ENCODE results near the gene C1orf167. TPM values are rescaled to one million over a fixed set of nuclear protein-coding genes. Genes with fewer than 3 reads are reported as not detected.

Gene C1orf167
- 1.3 TPM in 1 of 2 replicates, not detected in the other for total RNA-seq (2014; rRNA removed; shearing (Covaris generic))

DNA sequence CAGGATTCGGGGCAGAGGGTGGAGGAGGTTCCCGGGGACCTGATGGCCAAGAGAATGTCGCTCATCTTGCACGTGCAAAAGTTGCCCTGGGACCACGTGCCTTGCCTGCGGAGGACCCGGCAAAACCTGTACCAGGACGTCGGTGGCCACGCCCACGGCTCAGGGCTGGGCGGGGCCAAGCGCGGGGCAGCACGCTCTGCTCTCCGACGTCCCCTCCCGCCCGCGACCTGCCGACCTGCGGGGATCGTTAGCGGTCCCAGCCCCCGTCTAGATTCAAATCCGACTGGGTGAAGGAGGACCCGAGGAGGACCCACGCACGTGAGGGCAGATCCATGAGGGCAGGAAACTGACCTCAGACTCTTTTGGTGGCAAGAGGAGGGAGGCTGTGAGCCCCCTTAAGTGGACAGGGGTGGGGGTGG lies at the start of gene C1orf167:
Gene C1orf167, plus strand, starts transcription at position 206 of the 419 bp plus-strand sequence. CDS start 2,208 bp downstream, outside the sequence.

GRCh38 chr1:11735854-11736745 lies 25.9 kb upstream of the C1orf167 start, which contains the start of gene AGTRAP:
TSS of gene AGTRAP (plus strand) at chr1:11736136. CDS start at chr1:11736209, 73 bp downstream.

DNA sequence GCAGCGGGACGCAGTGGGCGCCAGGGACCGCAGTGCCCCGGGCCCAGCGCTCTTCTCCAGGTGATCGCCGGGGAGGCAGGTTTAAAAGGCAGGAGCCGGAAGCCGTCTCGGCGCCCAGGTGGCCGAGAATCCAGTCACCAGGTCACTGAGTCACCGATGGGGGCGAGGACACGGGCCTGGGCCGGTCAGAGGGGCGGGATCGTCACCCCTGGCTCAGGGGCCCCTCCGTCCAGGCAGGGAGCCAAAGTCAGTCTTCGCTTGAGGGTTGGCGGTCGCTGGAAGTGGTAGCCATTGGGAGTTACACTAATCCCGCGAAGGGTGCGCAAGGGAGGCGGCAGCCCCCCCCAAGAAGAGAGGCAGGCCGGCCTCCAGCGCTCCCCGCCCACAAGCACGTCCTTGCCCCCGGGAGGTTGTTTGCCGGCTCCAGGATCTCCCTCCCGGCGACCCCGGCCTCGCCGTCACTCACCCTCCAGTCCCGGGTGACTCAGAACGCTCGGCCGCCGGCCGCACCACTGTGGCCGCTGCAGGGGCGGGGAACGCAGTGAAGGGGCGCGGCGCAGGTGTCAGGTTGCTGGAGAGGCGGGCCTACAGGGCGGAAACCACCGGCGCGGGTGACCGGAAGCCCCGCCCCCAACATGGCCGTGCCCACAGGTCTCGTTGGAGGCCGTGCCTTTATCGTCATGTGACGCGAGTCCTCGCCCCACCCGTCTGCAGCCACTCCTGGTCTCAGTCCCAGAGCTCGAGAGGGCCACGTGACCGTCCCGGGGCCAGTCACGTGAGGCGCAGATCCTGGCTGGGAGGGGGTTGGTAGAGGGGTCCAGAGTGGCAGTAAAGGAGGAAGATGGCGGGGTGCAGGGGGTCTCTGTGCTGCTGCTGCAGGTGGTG lies 43.7 kb downstream of the C1orf167 start, which contains the start of the genes CLCN6 and MTHFR:
Gene CLCN6, plus strand, starts transcription at position 770 of the 885 bp plus-strand sequence. Its CDS starts 72 bp downstream, at position 842.
Gene MTHFR, minus strand, starts transcription at position 543 of the 885 bp plus-strand sequence. CDS start 2,848 bp downstream, outside the sequence.

Other genes starting within 250 kb of the C1orf167 start
- gene FBXO2, start 107.8 kb upstream of the C1orf167 start, total RNA-seq (2014; rRNA removed; shearing (Covaris generic)) = 0.68 and 2.0 TPM in 2 replicates
- gene FBXO44, start 107.3 kb upstream of the C1orf167 start, total RNA-seq (2014; rRNA removed; shearing (Covaris generic)) = 6.7 and 11.0 TPM in 2 replicates
- 8.0 and 8.3 TPM in 2 replicates for gene FBXO6, start 98.0 kb upstream of the C1orf167 start, total RNA-seq (2014; rRNA removed; shearing (Covaris generic))
- 91.0 and 100 TPM in 2 replicates for gene MAD2L2, start 81.0 kb upstream of the C1orf167 start, total RNA-seq (2014; rRNA removed; shearing (Covaris generic))
- gene DRAXIN, start 70.5 kb upstream of the C1orf167 start, total RNA-seq (2014; rRNA removed; shearing (Covaris generic)) = 0.04 TPM in 1 of 2 replicates, not detected in the other
- gene AGTRAP, start 26.1 kb upstream of the C1orf167 start, total RNA-seq (2014; rRNA removed; shearing (Covaris generic)) = 40.3 and 57.6 TPM in 2 replicates
- gene MTHFR, start 43.8 kb downstream of the C1orf167 start, total RNA-seq (2014; rRNA removed; shearing (Covaris generic)) = 14.3 and 14.4 TPM in 2 replicates
- 8.9 and 9.5 TPM in 2 replicates for gene CLCN6, start 44.0 kb downstream of the C1orf167 start, total RNA-seq (2014; rRNA removed; shearing (Covaris generic))
- not detected in 2 replicates for gene NPPA, start 85.6 kb downstream of the C1orf167 start, total RNA-seq (2014; rRNA removed; shearing (Covaris generic))
- gene NPPB, start 96.8 kb downstream of the C1orf167 start, total RNA-seq (2014; rRNA removed; shearing (Covaris generic)) = 0.30 TPM in 1 of 2 replicates, not detected in the other
- 45.3 and 51.8 TPM in 2 replicates for gene KIAA2013, start 164.2 kb downstream of the C1orf167 start, total RNA-seq (2014; rRNA removed; shearing (Covaris generic))
- 176 and 183 TPM in 2 replicates for gene PLOD1, start 172.5 kb downstream of the C1orf167 start, total RNA-seq (2014; rRNA removed; shearing (Covaris generic))
- 55.5 and 58.3 TPM in 2 replicates for gene MFN2, start 218.3 kb downstream of the C1orf167 start, total RNA-seq (2014; rRNA removed; shearing (Covaris generic))

Data from A375 (cell line).